ENCODE data around the gene FAM228B. TPM values are rescaled to one million over a fixed set of nuclear protein-coding genes. Genes with fewer than 3 reads are reported as not detected.
"Not testable (repeated sequence)": the region's sequence is repeated elsewhere in the genome, so short reads cannot be mapped to it uniquely, and the experiment has no call there.

FAM228B gene
- total RNA-seq, 1 donor from 2014 or later, result 25.4 TPM

DNA sequence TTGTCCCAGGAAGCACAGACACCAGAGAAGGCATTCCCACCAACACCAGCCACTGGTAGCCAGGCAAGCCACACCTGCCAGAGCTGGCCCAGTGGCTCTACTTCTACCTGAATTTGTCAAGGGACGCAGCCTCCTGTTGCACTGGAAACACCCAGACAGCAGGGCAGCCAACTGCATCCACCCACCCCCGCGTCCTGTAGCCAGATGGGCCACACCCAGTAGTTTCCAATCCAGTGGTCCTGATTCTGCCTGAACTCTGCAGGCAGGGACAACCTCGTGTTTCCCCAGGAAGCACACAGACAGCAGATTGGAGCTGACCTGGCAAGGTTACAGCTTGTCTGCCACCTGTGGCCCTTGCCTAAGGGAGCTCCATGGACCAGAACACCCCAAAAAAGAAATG, 18.4 kb upstream of the FAM228B start:
- Mint-ChIP-seq H3K36me3 (ENCODE audit: insufficient read depth) (peaks cover 8% of the 10 kb centered on the region), H3K27me3 (no peaks in the 10 kb centered on the region), H3K4me3 (ENCODE audit: low read depth) (no peak overlapping the region), H3K4me1 (ENCODE audit: low read depth) (no peaks in the 10 kb centered on the region), H3K9me3 (ENCODE audit: low read depth) (peaks cover 31% of the 10 kb centered on the region), H3K27ac (no peak overlapping the region)
- no peak for DNase-seq (ENCODE audit: low spot score, unreplicated experiment)
- TF ChIP-seq, protein P1, sequence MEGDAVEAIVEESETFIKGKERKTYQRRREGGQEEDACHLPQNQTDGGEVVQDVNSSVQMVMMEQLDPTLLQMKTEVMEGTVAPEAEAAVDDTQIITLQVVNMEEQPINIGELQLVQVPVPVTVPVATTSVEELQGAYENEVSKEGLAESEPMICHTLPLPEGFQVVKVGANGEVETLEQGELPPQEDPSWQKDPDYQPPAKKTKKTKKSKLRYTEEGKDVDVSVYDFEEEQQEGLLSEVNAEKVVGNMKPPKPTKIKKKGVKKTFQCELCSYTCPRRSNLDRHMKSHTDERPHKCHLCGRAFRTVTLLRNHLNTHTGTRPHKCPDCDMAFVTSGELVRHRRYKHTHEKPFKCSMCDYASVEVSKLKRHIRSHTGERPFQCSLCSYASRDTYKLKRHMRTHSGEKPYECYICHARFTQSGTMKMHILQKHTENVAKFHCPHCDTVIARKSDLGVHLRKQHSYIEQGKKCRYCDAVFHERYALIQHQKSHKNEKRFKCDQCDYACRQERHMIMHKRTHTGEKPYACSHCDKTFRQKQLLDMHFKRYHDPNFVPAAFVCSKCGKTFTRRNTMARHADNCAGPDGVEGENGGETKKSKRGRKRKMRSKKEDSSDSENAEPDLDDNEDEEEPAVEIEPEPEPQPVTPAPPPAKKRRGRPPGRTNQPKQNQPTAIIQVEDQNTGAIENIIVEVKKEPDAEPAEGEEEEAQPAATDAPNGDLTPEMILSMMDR (IDR thresholded peaks at IDR 0.05; ENCODE audit: unreplicated experiment), result no peak

DNA sequence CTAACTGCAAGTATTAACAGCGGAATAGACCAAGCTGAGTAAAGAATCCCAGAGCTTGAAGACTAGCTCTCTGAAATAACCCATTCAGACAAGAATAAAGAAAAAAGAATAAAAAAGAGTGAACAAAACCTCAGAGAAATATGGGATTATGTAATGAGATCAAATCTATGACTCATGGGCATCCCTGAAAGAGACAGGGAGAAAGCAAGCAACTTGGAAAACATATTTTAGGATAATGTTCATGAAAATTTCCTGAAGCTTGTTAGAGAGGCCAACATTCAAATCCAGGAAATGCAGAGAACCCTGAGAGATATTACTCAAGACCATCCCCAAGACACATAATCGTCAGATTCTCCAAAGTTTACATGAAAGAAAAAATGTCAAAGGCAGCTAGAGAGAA, 17.5 kb upstream of the FAM228B start:
- Mint-ChIP-seq H3K9me3 (ENCODE audit: low read depth) (peaks cover 29% of the 10 kb centered on the region), H3K27ac (no peak overlapping the region), H3K4me1 (ENCODE audit: low read depth) (no peaks in the 10 kb centered on the region), H3K27me3 (no peaks in the 10 kb centered on the region), H3K36me3 (ENCODE audit: insufficient read depth) (peaks cover 6% of the 10 kb centered on the region), H3K4me3 (ENCODE audit: low read depth) (no peak overlapping the region)
- no peak for DNase-seq (ENCODE audit: low spot score, unreplicated experiment)
- TF ChIP-seq, protein P1 (IDR thresholded peaks at IDR 0.05; ENCODE audit: unreplicated experiment), result no peak

DNA sequence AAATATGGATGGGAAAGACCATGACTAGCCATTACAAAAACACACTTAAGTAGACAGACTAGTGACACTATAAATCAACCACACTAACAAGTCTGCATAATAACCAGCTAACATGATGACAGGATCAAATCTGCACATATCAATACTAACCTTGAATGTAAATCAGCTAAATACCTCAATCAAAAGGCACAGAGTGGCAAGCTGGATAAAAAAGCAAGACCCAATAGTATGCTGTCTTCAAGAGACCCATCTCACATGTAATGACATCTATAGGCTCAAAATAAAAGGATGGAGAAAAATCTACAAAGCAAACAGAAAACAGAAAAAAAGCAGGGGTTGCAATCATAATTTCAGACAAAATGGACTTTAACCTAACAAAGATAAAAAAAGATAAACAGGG, 16.5 kb upstream of the FAM228B start:
- peaks cover 29% of the 10 kb centered on the region for H3K9me3 Mint-ChIP-seq (ENCODE audit: low read depth)
- H3K36me3 Mint-ChIP-seq (ENCODE audit: insufficient read depth), result peaks cover 6% of the 10 kb centered on the region

DNA sequence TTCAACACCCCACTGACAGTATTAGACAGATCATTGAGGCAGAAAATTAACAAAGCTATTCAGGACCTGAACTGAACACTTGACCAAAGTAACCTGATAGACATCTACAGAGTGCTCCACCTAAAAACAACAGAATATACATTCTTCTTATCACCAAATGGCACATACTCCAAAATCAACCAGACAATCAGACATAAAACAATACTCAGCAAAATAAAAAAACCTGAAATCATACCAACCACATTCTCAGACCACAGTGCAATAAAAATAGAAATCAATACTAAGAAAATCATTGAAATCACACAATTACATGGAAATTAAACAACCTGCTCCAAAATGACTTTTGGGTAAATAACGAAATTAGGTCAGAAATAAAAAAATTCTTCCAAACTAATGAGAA, 15.9 kb upstream of the FAM228B start:
- Mint-ChIP-seq H3K36me3 (ENCODE audit: insufficient read depth) (peaks cover 6% of the 10 kb centered on the region), H3K4me3 (ENCODE audit: low read depth) (no peak overlapping the region), H3K27me3 (no peaks in the 10 kb centered on the region), H3K4me1 (ENCODE audit: low read depth) (peaks cover 3% of the 10 kb centered on the region), H3K27ac (no peak overlapping the region), H3K9me3 (ENCODE audit: low read depth) (peaks cover 29% of the 10 kb centered on the region)
- TF ChIP-seq, protein P1 (IDR thresholded peaks at IDR 0.05; ENCODE audit: unreplicated experiment), result no peak
- no peak for DNase-seq (ENCODE audit: low spot score, unreplicated experiment)

More for the DNA sequence above, 16.5 kb upstream of the FAM228B start:
- TF ChIP-seq, protein P1 (IDR thresholded peaks at IDR 0.05; ENCODE audit: unreplicated experiment), result no peak
- Mint-ChIP-seq H3K4me1 (ENCODE audit: low read depth) (peaks cover 3% of the 10 kb centered on the region), H3K27me3 (no peaks in the 10 kb centered on the region), H3K4me3 (ENCODE audit: low read depth) (no peak overlapping the region), H3K27ac (no peak overlapping the region)
- no peak for DNase-seq (ENCODE audit: low spot score, unreplicated experiment)

DNA sequence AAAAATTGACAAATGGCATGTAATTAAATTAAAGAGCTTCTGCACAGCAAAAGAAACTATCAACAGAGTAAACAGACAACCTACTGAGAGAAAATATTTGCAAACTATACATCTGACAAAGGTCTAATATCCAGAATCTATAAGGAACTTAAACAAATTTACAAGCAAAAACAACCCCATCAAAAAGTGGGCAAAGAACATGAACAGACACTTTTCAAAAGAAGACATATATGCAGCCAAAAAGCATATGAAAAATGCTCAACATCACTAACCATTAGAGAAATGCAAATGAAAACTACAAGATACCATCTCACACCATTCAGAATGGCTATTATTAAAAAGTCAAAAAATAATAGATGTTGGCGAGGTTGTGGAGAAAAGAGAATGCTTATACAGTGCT, 13.8 kb upstream of the FAM228B start:
- not testable (repeated sequence) for H3K4me3 Mint-ChIP-seq (ENCODE audit: low read depth); H3K4me1 Mint-ChIP-seq (ENCODE audit: low read depth); H3K36me3 Mint-ChIP-seq (ENCODE audit: insufficient read depth); H3K27me3 Mint-ChIP-seq; DNase-seq (ENCODE audit: low spot score, unreplicated experiment); H3K27ac Mint-ChIP-seq
- H3K9me3 Mint-ChIP-seq (ENCODE audit: low read depth), result peaks cover 30% of the 10 kb centered on the region

DNA sequence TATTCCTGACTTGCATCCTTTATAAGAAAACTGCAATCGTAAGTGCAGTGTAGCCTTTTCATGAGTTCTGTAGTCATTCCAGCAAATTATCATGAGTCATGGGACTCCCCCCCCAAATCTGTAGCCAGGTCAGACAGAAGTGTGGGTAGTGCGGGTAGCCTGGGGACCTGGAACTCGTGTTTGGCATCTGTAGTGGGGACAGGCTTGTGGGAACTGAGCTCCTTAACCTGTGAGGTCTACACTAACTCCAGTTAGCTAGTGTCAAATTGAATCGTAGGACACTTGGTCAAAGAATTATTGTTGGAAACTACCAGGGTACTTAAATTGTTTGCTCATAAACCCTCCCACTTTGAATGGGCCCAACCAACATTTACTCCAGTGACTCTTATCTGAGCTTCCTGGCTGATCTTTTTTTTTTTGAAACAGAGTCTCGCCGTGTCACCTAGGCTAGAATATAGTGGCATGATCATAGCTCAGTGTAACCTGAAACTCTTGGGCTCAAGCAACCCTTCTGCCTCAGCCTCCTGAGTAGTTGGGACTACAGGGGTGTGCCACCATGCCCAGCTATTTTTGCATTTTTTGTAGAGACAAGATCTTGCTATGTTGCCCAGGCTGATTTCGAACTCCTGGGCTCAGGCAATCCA, 12.5 kb upstream of the FAM228B start:
- Mint-ChIP-seq H3K36me3 (ENCODE audit: insufficient read depth) (peaks cover 6% of the 10 kb centered on the region), H3K27ac (no peak overlapping the region), H3K27me3 (no peaks in the 10 kb centered on the region), H3K4me3 (ENCODE audit: low read depth) (no peak overlapping the region), H3K4me1 (ENCODE audit: low read depth) (peaks cover 3% of the 10 kb centered on the region), H3K9me3 (ENCODE audit: low read depth) (peaks cover 27% of the 10 kb centered on the region)
- no peak for DNase-seq (ENCODE audit: low spot score, unreplicated experiment)
- TF ChIP-seq, protein P1 (IDR thresholded peaks at IDR 0.05; ENCODE audit: unreplicated experiment), result no peak

Measured in progenitor cell of endocrine pancreas (in vitro differentiated cells).